ENCODE measurements around the gene MACROD2. TPM values are rescaled to one million over a fixed set of nuclear protein-coding genes. Genes with fewer than 3 reads are reported as not detected.

Gene MACROD2
- total RNA-seq, 1 experiment from 2014 or later: 0.02 TPM

DNA sequence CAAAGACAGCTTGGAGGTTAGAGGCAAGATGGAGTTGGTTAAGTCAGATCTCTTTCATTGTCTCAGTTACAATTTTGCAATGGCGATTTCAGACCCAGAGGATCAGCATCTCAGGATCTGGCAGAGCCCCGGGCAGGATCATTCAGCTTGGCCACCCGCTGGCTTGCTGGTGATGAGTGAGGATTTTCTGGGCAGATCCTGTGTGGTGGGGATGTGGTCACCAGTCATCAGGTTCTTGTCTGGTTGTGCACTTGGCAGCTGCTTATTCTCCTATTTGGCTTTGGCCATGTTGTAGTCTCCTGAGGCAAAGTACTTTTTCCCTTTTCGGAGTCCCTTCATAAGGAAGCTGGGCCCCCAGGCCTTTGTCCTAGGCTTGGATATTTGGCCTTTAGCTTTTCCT, 1624.0 kb downstream of the MACROD2 start:
- no peak for DNase-seq (ENCODE audit: low spot score)

DNA sequence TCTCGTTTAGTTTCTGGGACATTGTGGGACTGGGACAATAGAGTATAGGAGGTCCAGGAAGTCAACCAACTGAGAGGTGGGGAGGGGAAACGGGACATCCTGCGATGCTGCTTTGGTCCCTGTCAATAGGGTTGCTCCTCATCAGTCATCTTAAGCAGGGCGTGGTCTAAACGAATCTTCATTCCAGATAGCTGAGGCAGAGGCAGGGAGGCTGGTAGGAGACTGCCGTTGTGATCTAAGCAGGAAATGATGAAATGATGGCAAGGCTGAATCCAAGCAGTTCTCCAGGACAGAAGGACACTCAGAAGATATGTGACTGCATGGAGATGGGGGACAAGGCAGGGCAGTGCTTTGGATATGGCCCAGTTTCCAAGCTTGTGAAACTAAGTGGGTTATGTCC, 1624.5 kb downstream of the MACROD2 start:
- no peak for DNase-seq (ENCODE audit: low spot score)

DNA sequence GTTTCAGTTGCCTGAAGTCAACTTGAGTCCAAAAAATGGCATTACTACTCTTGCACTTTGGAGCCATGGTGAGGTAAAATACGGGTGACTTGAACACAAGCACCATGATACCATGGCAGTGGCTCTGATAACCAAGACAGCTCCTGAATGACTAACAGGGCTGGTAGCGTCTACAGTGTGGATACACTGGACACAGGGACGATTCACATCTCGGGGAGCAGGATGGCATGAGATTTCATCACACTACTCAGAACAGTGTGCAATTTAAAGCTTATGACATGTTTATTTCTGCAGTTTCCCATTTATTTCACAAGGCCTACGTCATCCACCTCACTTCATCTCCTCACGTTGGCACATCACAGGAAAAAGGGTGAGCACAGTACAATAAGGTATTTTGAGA, 1627.1 kb downstream of the MACROD2 start:
- DNase-seq (ENCODE audit: low spot score): no peak

DNA sequence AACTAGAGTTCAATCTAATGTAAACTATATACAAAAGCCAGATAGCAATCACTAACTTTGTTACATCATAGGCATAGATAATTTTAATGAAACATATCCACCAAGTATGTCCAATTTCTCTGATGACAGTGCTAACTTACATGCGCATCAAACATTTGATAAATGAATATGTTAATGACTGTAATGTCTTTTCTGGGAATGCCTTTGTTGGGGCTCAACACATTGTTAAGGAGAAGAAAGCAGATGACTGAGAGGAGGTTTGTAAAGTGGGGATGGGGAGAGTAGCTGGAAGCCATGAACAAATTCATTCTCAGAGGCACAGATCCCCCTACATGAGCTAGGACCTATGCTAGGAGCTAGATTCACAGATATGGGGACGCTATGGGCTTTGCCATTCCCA, 1627.9 kb downstream of the MACROD2 start:
- DNase-seq (ENCODE audit: low spot score): no peak

DNA sequence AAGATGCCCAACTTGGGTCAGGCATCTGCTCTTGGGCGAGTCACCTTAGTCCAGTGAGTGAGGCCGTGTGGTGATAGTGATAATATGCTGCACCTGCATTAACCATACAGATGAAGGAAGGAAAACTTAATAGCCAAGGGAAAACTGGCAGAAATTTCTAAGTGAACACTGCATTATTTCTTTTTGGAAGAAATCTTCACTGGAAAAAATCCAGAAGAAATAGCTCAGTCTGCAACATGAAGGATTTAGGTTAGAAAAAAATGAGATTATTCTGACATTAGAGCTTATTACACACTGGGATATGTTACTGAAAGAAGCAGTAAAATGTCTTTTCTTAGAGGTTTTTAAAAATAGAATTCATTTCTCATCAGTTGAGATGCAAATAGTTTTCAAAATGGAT, 1630.7 kb downstream of the MACROD2 start:
- no peak for DNase-seq (ENCODE audit: low spot score)

DNA sequence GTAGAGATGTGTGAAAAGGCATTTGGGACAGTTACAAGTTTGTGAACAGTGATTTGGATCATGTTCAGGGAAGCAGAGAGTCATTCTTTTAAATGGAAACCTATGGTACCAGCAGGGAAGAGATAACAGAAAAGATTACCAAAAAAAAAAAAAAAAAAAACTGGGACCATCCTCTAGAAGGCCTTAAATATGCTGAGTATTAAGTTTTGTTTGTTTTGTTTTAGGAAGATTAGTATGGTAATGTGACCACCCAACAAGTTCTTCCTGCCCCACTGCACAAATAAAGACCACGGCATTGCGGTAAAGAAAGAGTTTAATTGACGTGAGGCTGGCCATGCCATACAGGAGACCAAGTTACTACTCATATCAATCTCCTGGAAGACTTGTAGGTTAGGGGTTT, 1631.8 kb downstream of the MACROD2 start:
- no peak for DNase-seq (ENCODE audit: low spot score)

DNA sequence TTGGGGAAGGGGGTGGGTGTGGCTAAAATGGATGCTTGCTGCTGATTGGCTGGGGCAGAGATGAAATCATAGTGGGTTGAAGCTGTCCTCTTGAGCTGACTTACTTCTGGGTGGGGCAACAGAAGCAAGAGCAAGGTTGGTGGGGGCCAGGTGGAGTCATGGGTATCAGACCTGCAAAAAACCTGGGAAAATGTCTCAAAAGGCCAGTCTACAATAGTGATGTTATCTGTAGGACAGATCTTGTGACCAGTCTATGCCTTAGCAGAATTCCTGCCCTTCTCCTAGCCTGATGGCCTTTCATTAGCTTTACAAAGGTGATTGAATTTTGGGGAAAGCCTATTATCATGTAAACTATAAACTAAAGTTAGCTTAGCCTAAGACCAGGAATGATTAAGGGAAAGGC, 1632.2 kb downstream of the MACROD2 start:
- no peak for DNase-seq (ENCODE audit: low spot score)

DNA sequence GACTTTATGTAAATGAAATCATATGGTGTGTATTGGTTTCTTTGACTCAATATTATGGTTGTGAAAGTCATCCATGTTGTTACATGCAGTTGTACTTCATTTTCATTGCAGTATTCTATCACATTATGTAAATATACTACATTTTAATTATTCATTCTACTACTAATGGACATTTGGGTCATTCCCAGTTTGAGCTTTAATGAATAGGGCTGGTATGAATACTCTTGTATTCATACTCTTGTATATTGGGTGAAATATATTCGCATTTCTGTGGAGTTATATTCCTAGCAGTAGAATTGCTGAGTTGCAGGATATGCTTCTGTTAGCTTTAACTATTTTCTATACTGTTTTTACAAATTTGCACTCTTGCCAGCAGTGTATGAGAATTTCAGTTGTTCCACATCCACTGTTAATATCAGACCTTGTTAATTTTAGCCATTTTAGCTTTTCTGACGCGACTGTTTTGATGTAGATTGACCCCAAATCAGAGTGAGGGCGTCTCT, 1633.6 kb downstream of the MACROD2 start:
- DNase-seq (ENCODE audit: low spot score): no peak

DNA sequence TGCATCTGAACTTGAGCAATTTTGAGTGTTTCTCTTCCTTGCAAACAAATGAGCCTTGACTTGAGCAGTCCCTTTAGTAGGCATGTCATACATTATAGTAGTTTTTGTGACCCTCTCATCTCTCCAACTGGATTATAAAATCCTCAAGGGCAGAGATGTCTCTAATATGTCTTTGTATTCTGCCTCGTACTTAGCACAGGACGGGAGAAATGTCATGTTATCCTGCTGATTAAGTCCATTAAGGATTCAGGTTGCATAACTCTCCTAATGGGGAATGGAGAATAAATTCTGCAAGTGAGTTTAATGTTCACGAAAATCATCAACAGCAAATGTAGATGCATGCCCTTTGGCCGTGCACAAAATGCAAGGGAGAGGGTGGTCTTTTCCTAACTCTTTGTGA, 1635.0 kb downstream of the MACROD2 start:
- DNase-seq (ENCODE audit: low spot score): no peak

DNA sequence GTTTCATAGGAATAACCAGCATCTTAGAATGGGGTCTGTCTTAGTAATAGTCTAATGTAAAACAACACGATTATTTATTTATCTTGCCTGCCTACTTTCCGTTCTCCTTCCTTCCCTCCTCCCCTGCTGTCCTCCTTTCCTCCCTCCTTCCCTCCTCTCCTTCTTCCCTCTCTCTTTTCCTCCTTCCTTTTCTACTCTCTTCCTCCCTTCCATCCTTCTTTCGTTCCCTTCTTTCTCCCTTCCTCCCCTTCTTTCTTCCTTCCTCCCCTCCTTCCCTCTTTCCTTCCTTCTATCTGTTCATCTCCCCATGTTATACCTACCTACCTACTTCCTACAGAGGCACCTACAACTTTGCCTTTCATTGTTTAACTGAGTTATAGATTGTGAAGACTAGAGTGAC, 1637.4 kb downstream of the MACROD2 start:
- no peak for DNase-seq (ENCODE audit: low spot score)

DNA sequence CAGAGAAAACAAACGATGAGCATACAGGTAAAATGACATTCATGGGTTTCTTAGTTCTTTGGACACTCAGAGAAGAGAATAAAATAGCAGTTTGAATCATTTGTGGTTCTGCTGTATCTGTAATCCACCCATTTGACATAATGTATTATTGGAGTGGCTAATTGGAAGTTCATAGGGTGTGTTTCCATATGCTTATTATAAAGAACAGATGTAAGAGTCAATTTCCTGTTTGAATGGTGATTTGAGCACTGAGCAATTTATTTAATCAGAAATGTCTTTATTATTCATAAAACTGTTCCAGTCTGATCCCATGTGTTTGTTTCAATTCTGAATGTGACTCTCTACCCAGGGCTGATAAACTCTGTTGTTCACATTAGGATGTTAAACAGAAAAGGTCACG, 1638.8 kb downstream of the MACROD2 start:
- no peak for DNase-seq (ENCODE audit: low spot score)

DNA sequence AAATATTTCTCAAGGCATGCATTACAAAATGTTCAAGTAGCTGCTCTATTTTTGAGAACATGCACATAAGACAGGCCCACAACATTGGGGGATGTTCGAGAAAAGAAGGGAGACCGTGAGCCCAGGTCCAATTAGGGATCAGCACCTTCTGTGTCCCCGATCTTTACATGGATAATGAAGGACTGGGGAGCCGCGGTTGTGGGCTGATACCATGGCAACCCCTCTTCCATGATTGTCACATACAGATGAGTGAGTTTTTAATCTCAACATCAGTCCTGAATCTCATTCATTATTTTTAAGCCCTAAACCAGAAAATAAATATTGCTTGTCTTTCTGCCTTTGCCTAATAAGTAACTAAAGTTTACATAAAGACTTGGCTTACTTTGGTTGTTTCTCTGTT, 1642.2 kb downstream of the MACROD2 start:
- DNase-seq (ENCODE audit: low spot score): no peak

DNA sequence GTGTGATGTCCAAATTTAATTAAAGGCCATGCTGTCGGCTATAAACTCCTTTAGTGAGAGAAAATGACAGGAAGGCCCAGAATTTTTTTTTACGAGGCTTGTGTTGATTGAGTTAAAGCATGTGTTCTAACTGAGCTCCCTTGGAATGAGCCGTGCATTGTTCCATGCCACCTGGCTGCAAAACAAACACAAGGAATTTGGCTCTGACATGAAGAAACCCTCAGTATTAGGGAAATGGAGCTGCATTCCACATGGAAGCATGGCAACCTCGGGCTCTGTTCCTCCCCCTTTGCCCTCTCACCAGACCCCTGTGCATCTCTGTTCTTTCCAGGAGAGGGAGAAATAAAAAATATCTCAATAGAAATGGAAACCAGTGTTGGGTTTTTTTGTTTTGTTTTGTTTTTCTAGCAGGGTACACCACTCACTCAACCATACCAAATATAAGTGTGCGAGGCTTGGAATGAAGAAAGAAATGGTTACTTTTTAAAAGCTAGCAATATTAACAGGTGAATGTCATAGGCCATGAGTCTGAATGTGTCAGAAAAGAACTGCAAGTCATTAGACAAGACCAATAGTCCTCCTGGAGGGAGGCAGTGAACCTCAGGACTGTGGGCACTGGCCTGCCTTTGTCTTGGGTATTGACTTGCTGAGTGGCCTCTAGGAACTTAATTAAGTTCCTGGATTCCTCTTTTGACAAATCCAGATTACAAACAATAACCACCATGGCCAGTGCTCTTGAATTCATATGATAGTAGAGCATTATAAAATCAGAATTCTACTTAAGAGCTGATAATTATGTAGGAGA, 1642.8 kb downstream of the MACROD2 start:
- DNase-seq (ENCODE audit: low spot score): no peak

DNA sequence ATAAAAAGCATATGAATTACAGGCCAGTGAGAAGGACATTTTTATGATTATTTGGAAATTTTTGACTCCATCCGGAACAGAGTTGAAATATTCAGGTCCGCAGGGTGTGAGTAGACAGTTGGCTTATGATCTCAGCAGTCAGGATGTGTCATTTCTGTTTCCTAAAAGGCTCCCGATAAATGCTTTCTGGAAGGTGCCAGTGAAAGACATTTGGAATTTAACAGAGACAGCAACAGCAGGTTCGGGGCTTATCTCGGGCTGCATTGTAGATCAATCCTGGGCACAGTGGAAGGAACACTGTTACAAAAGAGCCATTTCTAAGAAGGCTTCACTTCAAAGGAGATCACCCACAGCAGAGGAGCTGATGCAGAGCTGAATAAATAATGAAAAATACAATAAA, 1643.5 kb downstream of the MACROD2 start:
- no peak for DNase-seq (ENCODE audit: low spot score)

DNA sequence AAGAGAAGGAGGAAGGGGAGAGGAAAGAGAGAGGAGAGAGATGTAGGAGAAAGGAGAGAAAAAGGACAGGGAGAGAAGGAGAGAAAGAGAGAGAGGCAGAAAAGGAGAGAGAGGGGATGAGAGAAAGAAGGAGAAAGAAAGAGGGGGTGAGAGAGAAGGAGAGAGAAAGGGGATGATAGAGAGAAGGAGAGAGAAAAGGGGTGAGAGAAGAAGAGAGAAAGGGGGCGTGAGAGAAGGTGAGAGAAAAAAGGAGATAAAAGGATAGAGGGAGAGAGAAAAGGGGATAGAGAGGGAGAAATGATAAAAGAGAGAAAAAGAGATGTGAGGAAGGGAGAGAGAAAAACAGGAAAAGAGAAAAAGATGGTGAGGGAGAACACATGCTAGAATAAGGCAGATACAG, 1644.5 kb downstream of the MACROD2 start:
- no peak for DNase-seq (ENCODE audit: low spot score)

DNA sequence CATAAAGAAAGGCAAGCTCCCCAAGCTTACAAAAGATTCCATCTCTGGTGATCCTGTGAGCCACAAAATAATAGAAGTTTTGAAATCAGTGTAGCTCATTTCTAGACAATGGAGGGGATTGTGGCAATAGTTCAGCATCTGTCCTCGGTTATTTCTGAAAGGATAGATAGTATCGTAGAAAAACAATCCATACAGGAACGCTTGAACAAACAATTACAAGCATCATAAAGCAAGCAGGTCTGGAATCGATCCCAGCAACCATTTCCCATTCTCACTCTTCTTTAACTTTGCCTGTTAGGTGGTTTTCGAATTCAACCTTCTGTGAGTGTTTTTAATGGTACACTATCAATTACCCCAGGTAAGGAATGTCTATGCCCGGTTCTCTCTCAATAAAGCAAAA, 1646.8 kb downstream of the MACROD2 start:
- DNase-seq (ENCODE audit: low spot score): no peak

DNA sequence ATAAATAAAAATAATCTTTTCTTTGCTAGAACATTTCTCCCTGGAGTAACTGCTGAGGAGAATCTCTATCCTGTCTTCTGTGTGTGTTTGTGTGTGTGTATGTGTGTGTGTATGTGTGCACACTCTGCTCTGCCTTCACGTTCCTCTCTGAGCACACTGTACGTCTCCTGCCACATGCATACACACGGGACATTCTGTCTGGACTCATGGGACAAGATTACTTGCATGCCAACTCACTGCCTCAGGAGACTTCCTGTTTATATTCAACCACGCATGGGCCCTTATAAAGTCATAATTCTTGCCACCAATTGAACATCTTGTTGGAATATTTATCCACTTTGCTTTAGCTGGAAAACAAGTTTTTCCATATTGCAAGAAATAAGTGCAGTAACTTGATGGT, 1647.4 kb downstream of the MACROD2 start:
- peak; percentile 54 for DNase-seq (ENCODE audit: low spot score)

DNA sequence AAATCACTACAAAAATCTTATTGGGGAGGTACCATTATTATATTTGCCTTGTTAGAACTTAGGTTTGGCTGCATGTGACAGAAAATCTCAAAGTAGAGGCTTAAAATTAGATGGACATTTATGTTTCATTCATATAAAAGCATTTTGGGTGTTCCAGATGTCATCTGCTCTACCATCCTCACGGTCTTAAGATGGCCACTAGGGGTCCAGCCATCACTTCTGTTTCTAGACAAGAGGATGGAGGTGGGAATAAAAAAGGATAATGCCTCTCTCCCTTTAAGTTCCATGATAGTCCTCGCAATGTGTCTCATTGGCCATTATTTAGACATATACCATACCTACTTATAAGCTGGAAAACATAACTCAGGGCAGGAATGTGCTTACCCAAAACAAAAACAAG, 1648.4 kb downstream of the MACROD2 start:
- no peak for DNase-seq (ENCODE audit: low spot score)

DNA sequence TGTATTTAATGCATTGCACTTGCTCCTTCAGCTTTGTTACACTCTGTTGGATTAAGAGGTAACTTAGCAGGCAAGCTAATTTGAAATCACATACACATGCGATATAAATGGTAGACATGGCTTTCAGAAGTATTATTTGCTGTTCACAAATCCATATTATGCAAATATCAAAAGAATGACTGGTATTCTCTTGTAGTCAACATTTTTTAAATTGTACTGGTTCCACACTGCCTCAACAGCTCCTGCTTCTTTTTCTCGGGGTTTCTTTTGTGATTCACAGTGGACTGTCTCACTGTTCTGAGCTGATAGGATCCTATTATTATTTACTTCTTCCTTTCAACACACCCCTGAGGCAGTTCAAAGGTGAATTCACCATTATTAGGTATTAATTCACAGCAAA, 1650.5 kb downstream of the MACROD2 start:
- DNase-seq (ENCODE audit: low spot score): no peak

DNA sequence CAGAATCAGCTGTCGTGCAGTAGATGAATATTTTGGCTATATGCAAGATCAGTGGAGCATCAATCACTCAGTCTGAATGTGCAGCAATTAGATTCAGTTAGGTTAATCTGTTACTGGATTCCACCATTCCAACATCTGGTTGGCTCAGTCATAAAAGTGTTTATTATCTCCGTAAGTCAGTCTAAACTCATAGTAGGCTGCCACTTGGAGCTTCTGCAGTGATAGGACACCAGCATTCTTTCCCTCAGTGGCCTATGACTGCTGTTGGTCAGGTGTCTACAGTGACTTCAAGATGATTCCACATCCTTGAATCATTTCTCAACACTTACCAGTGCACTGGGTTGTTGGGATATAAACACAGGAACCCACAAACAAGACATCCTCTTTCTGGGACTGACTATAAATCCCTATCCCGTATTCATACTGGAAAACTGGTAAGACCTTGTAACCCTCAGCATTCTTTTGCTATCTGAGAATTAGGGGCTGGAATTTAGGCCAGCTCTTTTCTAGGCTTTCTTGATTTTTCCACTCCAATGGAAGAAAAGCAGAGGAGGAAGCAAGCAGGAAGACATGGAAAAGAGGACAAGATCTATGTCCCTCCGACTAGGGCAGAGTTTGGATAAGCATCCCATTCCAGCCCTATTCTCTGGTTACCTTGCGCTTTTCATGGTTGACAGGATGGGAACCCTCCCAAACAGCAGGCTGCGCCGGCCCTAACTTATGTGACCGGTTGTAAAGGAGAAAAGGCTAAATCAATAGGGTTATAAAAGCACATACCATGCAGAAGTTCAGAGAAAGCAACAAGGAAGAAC, 1658.3 kb downstream of the MACROD2 start:
- DNase-seq (ENCODE audit: low spot score): no peak

DNA sequence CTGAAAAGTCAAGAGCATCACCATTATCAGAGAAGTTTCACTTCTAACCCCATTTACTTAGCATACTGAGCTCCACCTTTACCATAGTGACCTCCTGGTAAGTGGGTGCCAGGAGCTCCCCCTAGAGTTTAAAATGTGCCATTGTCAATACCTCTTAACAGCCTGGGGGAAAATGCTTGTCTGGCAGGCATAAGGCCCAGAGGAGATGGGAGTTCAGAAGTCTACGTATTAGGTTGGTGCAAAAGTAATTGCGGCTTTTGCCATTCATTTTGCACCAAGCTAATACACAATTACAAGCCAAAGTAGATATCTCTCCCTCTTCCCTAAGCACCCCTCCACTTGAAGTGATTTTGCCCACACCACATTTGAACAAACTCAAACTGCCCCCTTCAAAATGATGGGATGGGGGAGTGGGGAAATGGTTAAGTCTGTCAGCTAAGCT, 1658.9 kb downstream of the MACROD2 start:
- peak; percentile 69 for DNase-seq (ENCODE audit: low spot score)

DNA sequence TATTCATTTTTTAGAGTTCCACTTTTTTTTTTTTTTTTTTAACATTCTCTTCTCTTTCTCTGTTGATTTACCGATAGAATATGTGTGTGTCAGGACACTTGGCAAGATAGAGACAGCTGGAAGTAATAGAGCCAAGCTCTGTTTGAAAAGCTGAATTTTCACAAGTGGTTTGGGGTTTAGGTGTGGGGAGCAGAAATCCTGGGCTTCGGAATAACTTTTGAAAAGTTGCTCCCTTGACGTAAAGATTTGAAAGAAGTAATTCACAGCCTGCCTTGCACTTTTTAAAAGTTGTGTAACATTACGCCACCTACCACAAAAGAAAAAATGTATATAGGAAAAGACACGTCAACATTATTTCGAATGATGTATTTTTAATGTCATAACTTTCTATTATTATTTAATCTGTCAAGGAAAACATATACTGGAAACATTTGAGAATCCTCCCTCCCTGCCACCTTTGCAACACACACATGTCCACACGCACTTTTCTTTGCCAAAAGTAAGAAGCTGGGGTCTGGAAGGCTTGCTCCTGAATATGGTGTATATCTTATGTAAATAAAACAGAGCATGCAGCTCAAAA, 1660.1 kb downstream of the MACROD2 start:
- DNase-seq (ENCODE audit: low spot score): no peak

DNA sequence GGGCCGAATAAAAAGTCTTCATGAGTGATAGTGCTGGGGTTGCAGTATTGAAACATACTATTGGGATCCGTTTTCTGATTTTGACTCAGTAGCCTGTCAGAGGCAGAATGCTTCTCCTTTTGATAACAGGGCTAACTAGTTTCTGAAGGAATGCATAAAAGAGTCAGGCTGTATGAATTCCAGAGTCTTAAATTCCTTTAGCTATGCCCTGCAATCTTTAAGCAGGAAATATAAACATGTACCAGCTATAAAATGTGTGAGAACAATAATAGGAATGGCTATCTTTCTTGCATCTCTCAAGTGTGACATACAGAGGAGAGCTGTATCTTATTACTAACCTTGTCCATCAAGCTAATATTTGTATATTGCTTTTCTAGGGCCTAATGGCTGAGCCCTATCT, 1660.8 kb downstream of the MACROD2 start:
- no peak for DNase-seq (ENCODE audit: low spot score)
